GM18505 (cell line): ENCODE data around the gene TAF10.

ENCODE experiments used
- ATAC-seq: cut with Tn5 transposase; IDR thresholded peaks from one replicate; pipeline ENCODE4 v1.9.1; 2021; ENCODE audit not compliant: unreplicated experiment
- POLR2A ChIP-seq: IDR thresholded peaks from 4 replicates; pipeline ENCODE4 v1.6.1; 2011; ENCODE audit warnings: borderline replicate concordance; ENCODE audit not compliant: insufficient read depth, insufficient read length; ENCODE audit errors: extremely low read depth

TAF10 gene

GRCh38 chr11:6634534-6634933 lies 22.5 kb upstream of the TAF10 start:
- TF ChIP-seq POLR2A, result no peak
- no peak for ATAC-seq

DNA sequence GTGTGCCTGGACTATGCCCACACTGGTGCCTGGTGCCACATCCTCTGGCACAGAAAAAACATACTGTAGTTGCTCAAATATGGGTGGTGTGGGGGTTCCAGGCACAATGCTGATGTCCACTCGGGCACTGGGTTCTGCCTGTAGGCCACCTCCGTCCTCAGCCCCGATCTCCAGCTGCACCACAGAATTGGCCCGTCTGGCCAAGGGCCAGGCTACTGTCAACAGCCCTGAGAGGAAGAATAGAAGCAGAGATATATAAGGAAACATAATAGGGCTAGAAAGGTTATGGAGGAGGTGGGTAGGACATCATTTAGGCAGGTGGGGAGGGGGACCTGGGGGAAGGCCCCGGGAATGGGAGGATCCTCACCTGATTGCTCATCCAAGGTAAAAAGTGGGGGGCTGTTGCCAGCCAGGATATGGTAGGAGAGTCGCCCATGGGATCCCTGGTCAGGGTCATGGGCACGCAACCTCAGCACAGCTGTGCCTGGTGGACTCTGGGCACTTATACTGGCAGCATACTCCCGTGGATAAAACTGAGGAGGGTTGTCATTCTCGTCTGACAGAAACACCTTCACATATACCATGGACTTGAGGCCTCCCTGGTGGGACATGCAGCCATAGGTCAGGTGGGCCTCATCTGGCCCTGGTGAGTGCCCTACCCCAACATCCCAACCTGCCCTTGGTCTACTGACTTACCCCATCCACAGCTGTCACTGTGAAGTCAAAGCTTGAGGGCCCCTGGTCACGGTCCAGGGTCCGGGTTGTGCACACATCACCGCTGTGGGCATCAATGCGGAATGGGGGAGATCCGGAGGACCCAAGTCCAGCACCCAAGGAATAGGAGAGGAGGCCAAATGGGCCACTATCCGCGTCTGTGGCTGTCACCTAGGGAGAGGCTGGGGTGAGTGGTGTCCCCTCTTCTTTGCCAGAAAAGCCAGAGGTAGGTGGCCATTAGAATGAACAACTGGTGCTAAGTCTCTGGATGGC lies 21.7 kb upstream of the TAF10 start:
- no peak for TF ChIP-seq POLR2A
- no peak for ATAC-seq

DNA sequence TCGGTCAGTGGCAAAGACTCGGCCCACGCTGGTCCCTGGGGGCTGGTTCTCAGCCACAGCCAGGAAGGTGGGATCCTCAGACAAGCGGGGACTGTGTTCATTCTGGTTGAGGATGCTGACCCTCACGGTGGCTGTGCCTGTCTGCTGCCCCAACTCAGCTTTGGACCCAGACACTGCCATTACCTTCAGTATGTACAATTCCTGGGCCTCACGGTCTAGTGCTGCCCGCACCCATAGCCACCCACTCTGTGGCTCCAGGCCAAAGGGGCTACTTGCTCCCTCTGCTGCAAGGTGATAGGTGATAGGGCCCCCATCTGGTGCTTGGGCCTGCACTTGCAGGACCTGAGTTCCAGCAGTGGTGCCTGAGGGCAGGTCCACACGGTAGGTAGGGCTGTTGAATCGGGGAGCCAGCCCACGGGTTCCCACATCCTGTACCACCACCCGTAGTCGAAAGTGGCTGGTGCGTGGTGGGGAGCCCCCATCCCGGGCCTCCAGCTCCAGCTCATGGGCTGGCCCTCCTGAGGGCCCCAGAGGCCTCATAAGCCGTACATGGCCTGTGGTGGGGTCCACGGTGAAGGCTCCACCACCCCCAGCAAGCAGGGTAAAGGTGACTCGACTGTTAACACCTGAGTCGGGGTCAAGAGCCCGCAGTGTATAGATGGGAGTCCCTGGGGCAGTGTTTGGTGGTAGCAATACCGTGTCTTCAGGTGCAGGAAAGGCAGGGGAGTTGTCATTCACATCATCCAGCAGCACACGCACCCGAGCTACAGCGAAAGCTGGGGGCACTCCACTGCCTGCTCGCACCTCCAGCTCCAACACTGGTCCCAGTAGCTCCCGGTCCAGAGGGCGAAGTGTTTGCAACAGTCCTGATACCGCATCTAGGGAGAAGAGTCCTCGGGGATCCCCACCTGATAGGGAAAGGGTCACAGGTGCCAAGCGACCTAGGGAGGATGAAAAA lies 20.4 kb upstream of the TAF10 start:
- no peak for TF ChIP-seq POLR2A
- no peak for ATAC-seq

- TF ChIP-seq POLR2A, result no peak
- ATAC-seq, result no peak
Observed at GRCh38 chr11:6631361-6631890, 19.4 kb upstream of the TAF10 start.

DNA sequence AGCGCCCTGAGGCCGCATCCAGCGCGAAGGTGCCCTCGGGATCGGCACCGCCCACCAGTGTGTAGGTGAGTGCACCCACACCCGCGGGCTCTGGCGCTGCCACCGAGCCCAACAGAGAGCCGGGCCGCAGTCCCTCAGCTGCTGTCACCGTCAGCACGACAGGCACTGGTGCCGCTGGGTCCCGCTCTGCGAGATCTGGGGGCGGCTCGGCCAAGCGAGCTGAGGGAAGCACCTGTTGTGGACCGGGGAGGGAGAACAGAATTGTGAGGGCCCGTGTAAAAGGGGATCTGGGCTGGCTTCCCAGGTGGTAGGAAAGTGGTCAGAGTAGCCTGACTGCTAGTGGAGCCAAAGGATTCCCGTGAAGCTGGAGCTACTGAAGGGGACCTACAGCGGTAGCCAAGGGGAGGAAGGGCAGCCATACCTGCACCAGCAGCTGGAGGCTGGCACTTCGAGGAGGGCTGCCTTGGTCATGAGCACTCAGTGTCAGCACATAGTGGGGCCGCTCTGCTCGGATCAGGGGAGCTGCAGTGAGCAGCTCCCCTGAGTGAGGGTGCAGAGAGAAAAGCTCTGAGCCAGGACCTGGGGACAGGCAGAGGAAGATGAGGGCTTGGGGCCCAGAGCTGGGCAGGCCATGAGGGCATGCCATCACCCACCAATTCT lies 18.7 kb upstream of the TAF10 start:
- ATAC-seq, result no peak
- no peak for TF ChIP-seq POLR2A

GRCh38 chr11:6629892-6630631 lies 18.0 kb upstream of the TAF10 start:
- no peak for TF ChIP-seq POLR2A
- ATAC-seq, result no peak

- ATAC-seq, result no peak
- no peak for TF ChIP-seq POLR2A
Observed at GRCh38 chr11:6629573-6629891, 17.5 kb upstream of the TAF10 start.

DNA sequence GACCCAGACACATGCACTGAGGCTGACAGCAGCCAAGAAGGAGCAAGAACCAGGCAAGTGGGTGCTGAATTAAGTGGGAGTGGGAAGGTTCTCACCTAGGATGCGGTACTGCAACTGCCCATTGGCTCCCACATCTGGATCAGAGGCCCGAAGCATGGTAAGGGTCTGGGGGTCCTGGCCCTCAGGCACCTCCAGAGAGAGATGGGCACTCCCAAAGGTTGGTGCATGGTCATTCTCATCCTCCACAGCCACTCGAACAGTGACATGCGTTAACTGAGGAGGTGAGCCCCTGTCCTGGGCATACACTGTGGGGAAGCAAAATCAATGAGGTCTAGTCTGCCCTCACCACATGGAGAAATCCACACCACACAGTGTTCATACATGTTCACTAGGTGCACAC lies 16.5 kb upstream of the TAF10 start:
- no peak for TF ChIP-seq POLR2A
- no peak for ATAC-seq

- TF ChIP-seq POLR2A, result no peak
- ATAC-seq, result peak; percentile 65
Observed at GRCh38 chr11:6627762-6628241, 15.8 kb upstream of the TAF10 start.

DNA sequence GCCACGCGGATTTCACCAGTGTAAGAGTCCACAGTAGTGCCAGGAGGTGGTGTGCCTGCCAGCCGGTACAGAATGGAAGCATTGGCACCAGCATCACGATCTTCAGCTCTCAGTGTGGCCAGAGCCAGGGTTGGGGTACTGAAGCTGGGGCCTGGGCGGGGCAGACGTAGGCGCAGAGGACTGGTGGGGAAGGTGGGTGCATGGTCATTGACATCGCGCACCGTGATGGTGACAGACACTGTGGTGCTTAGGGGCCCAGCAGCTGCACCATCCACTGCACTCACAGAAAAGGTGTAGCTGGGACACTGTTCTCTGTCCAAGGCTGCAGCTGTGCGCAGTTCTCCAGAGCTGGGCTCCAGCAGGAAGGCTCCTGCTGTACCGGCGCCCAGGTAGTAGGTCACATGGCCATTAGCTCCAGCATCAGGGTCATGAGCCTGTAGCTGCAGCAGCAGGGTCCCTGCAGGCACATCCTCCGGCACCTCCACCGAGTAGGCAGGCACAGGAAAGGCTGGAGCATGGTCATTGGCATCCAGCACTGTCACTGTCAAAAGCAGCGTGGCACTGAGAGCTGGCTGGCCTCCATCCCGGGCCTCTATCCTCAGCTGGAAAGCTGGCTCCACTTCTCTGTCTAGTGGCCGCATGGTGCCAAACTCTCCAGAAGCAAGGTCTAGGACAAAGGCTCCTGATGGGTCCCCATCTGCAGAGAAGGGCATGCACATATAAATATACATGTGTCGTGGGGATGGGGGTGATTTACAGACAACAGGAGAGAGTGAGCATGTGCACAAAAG lies 15.2 kb upstream of the TAF10 start:
- TF ChIP-seq POLR2A, result no peak
- ATAC-seq, result peak; percentile 8

DNA sequence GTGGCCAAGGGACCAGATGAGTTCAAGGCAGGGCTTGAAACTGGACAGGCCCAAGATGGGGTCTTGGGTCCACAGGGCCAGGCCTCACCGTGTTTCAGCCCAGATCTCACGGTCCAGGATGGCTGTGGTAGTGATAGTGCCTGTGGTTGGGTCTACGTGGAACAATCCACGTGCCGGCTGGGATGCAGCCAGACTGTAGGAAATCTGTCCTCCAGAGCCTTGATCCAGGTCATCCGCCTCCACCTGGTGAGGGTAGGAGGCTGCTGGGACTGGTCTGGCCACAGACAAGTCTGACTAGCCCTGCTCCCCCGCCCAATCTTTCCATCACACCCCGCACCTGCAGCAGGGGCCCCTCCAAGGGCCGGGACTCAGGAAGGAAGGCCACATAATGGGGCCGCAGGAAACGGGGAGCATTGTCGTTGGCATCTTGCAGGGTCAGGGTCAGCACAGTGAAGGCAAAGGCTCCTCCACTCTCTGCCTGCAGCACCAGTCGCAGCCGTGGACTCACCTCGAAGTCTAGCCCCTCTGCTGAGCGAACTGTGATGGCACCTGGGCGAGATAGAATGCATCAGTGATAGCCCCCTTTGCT lies 13.9 kb upstream of the TAF10 start:
- TF ChIP-seq POLR2A, result no peak
- ATAC-seq, result no peak
